Activated CD4-positive, alpha-beta T cell treated with anti-CD3 and anti-CD28 coated beads, Interleukin-2, amount 10 ng/mL, durations not matched to agents 7 days and 5 days (primary cell): Measurements from ENCODE around the gene RAB11FIP3. TPM values are rescaled to one million over a fixed set of nuclear protein-coding genes. Genes with fewer than 3 reads are reported as not detected.
A peak's percentile ranks its signal among the peaks of the same experiment; 100 is the strongest.

Source experiments
- CTCF ChIA-PET: fragments of 350-600 bp; sonication (Branson Sonifier 250); formaldehyde crosslinking; loops from one replicate; lab custom pipeline; 2021; ENCODE audit warnings: antibody characterized with exemption; lab: Charles Lee
- POLR2A ChIA-PET: fragments of 350-600 bp; sonication (Branson Sonifier 250); formaldehyde crosslinking; loops from one replicate; lab custom pipeline; 2021; ENCODE audit warnings: antibody characterized with exemption; lab: Charles Lee
- DNase-seq: peaks from one replicate; pipeline ENCODE4 v3.0.0-alpha.2; 2020
- H3K27ac Mint-ChIP-seq: one replicate; pipeline ENCODE4 v1.8.0; 2021; ENCODE audit warnings: mild to moderate bottlenecking, moderate library complexity, mixed read lengths
- H3K27me3 Mint-ChIP-seq: one replicate; pipeline ENCODE4 v1.8.0; 2021; ENCODE audit warnings: mixed read lengths
- H3K36me3 Mint-ChIP-seq: one replicate; pipeline ENCODE4 v1.8.0; 2021; ENCODE audit warnings: low read depth, mixed read lengths
- H3K4me1 Mint-ChIP-seq: one replicate; pipeline ENCODE4 v1.8.0; 2021; ENCODE audit warnings: mixed read lengths
- H3K4me3 Mint-ChIP-seq: one replicate; pipeline ENCODE4 v1.8.0; 2021; ENCODE audit warnings: mild to moderate bottlenecking, moderate library complexity, mixed read lengths
- H3K9me3 Mint-ChIP-seq: one replicate; pipeline ENCODE4 v1.8.0; 2021; ENCODE audit warnings: mixed read lengths
- total RNA-seq, 2 experiments: library from RNA; stranded (reverse); gene quantifications; one replicate each; pipeline ENCODE4 v1.2.3, GENCODE V29; 2021

The RAB11FIP3 gene
- total RNA-seq, 2 experiments from 2014 or later = 22.7 to 26.0 TPM

DNA sequence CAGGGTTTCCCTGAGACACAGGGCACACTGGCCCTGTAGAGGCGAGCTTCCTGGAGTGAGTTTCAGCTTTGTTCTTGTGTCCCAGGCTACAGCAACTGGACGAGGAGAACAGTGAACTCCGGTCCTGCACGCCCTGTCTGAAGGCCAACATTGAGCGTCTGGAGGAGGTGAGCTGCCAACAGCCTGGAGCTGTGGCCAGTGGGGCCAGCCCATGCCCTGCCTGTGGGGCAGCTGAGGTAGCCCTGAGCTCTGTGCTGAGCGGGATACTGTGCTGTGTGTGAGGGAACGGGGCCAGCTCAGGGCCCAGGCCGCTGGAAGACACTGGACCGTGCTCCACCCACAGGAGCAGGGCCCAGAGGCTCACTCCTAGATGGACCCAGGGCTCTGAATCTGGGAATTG is 93.4 kb downstream of the RAB11FIP3 start:
- Mint-ChIP-seq H3K36me3 (peaks cover 3% of the 10 kb centered on the region), H3K27ac (no peak overlapping the region), H3K27me3 (no peaks in the 10 kb centered on the region), H3K4me1 (no peaks in the 10 kb centered on the region), H3K4me3 (no peak overlapping the region), H3K9me3 (no peaks in the 10 kb centered on the region)
- no peak for DNase-seq
- POLR2A ChIA-PET = no interaction called here
- CTCF ChIA-PET = no interaction called here

DNA sequence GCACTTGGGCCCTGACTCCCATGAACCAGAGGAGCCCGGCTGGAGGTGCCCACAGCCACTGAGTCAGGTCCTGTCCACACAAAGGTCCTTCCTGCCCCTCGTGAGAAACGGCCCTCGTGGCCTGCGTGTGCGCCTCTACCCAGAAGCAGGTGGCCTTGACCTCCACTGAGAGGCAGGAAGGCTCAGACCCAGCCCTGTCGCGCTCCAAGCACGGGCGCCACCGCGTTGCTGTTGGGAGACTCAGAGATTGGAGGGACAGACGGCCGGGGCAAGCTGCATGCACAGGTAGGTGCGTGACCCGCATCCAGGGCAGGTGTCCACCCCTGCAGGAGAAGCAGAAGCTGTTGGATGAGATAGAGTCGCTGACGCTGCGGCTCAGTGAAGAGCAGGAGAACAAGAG is 94.0 kb downstream of the RAB11FIP3 start:
- no peaks in the 10 kb centered on the region for H3K9me3 Mint-ChIP-seq
- H3K27ac Mint-ChIP-seq = no peak overlapping the region
- peaks cover 4% of the 10 kb centered on the region for H3K4me1 Mint-ChIP-seq
- no peak for DNase-seq
- peaks cover 3% of the 10 kb centered on the region for H3K36me3 Mint-ChIP-seq
- no peak overlapping the region for H3K4me3 Mint-ChIP-seq
- ChIA-PET POLR2A (no interaction called here), CTCF (no interaction called here)
- H3K27me3 Mint-ChIP-seq = no peaks in the 10 kb centered on the region

GRCh38 chr16:519841-520687 is 94.6 kb downstream of the RAB11FIP3 start:
- no peak overlapping the region for H3K27ac Mint-ChIP-seq
- no peaks in the 10 kb centered on the region for H3K27me3 Mint-ChIP-seq
- H3K36me3 Mint-ChIP-seq = peaks cover 3% of the 10 kb centered on the region
- no peak overlapping the region for H3K4me3 Mint-ChIP-seq
- peaks cover 7% of the 10 kb centered on the region for H3K4me1 Mint-ChIP-seq
- H3K9me3 Mint-ChIP-seq = no peaks in the 10 kb centered on the region
- POLR2A ChIA-PET = no interaction called here
- CTCF ChIA-PET = interaction anchor here (0.9 kb wide), 1 partner anchor 18 kb away, joined by 3 read pairs; no protein-coding TSS in a partner anchor
- no peak for DNase-seq

DNA sequence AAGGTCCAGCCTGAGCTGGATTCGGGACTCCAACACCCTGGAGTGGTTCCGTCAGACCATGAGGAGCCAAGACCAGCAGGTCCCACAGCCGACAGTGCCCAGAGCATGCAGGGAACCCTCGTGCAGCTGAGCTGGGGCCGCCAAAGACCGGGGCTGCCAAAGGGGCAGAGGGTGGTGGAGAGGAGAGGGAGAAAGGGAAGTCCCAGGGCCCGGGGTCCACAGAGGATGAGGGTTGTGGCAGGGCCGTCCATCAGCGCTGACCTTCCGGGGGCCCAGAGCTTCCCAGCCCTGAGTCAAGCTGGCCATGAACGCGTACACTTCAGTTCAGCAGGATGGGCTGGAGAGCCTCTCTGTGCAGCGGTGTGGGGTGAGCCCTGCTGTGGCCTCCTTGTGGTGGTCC is 95.4 kb downstream of the RAB11FIP3 start:
- Mint-ChIP-seq H3K9me3 (no peaks in the 10 kb centered on the region), H3K4me1 (peaks cover 14% of the 10 kb centered on the region), H3K4me3 (no peak overlapping the region), H3K27ac (no peak overlapping the region), H3K27me3 (no peaks in the 10 kb centered on the region), H3K36me3 (peaks cover 5% of the 10 kb centered on the region)
- ChIA-PET POLR2A (no interaction called here), CTCF (interaction anchor here (0.9 kb wide), 1 partner anchor 19 kb away, joined by 3 read pairs; no protein-coding TSS in a partner anchor)
- no peak for DNase-seq

GRCh38 chr16:521381-522210 is 96.1 kb downstream of the RAB11FIP3 start:
- Mint-ChIP-seq H3K27me3 (no peaks in the 10 kb centered on the region), H3K27ac (no peak overlapping the region), H3K9me3 (no peaks in the 10 kb centered on the region), H3K4me3 (no peak overlapping the region), H3K4me1 (peaks cover 21% of the 10 kb centered on the region), H3K36me3 (peaks cover 2% of the 10 kb centered on the region)
- DNase-seq = no peak
- CTCF ChIA-PET = interaction anchor here (0.6 kb wide), 1 partner anchor 70 kb away, joined by 3 read pairs; no protein-coding TSS in a partner anchor
- POLR2A ChIA-PET = no interaction called here

DNA sequence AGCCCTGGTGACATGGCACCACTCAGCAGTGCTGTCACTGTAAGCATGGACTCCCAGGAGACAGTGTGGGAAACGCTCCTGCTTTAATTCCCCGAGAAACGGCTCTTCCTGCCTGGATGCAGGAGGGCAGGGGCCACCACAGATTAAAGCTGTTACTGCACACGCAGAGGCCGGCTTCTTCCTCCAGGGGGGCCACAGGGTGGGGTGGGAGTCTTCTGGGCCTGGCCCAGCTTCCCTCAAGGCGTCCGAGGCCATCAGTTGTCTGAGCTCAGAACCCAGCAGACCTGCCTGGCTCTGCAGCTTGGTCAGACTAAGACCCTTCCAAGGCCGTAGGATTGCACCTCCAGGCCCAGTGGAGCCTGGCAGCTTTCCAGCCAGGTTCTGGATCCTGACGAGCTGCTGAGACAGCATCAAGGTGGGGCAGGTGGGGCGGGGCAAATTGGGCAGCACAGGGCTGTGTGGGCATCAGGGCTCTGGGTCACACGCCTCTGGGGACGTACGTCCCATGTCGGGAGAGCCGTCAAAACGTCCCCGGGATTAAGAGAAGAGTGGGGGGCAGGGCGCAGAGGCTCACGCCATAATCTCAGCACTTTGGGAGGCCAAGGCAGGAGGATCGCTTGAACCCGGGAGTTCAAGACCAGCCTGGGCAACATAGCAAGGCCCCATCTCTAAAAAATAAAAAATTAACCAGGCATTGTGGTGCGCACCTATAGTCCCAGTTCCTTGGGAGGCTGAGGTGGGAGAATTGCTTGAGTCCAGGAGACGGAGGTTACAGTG is 97.1 kb downstream of the RAB11FIP3 start:
- H3K27me3 Mint-ChIP-seq = no peaks in the 10 kb centered on the region
- H3K9me3 Mint-ChIP-seq = no peaks in the 10 kb centered on the region
- H3K4me1 Mint-ChIP-seq = peaks cover 23% of the 10 kb centered on the region
- ChIA-PET CTCF (interaction anchor here (0.6 kb wide), 1 partner anchor 69 kb away, joined by 3 read pairs; no protein-coding TSS in a partner anchor), POLR2A (no interaction called here)
- peaks cover 2% of the 10 kb centered on the region for H3K36me3 Mint-ChIP-seq
- peak overlapping the region; percentile 36 for H3K27ac Mint-ChIP-seq
- DNase-seq = no peak
- H3K4me3 Mint-ChIP-seq = no peak overlapping the region

- no peak for DNase-seq
- Mint-ChIP-seq H3K27ac (peak overlapping the region; percentile 36), H3K4me3 (no peak overlapping the region), H3K36me3 (peaks cover 2% of the 10 kb centered on the region), H3K4me1 (peaks cover 23% of the 10 kb centered on the region), H3K27me3 (no peaks in the 10 kb centered on the region), H3K9me3 (no peaks in the 10 kb centered on the region)
- ChIA-PET CTCF (no interaction called here), POLR2A (no interaction called here)
Measured at GRCh38 chr16:523097-523741, 97.8 kb downstream of the RAB11FIP3 start.

GRCh38 chr16:524274-525040 is 99.0 kb downstream of the RAB11FIP3 start:
- ChIA-PET POLR2A (no interaction called here), CTCF (no interaction called here)
- no peaks in the 10 kb centered on the region for H3K9me3 Mint-ChIP-seq
- DNase-seq = no peak
- H3K36me3 Mint-ChIP-seq = peaks cover 7% of the 10 kb centered on the region
- H3K27ac Mint-ChIP-seq = peak overlapping the region; percentile 57
- H3K4me1 Mint-ChIP-seq = peaks cover 32% of the 10 kb centered on the region
- H3K4me3 Mint-ChIP-seq = no peak overlapping the region
- no peaks in the 10 kb centered on the region for H3K27me3 Mint-ChIP-seq

- ChIA-PET CTCF (interaction anchor here (1.5 kb wide), 1 partner anchor 11 kb away, joined by 3 read pairs; no protein-coding TSS in a partner anchor), POLR2A (no interaction called here)
- peaks cover 38% of the 10 kb centered on the region for H3K4me1 Mint-ChIP-seq
- H3K4me3 Mint-ChIP-seq = peak overlapping the region; percentile 87
- no peaks in the 10 kb centered on the region for H3K9me3 Mint-ChIP-seq
- no peak for DNase-seq
- peak overlapping the region; percentile 92 for H3K27ac Mint-ChIP-seq
- peaks cover 7% of the 10 kb centered on the region for H3K36me3 Mint-ChIP-seq
- H3K27me3 Mint-ChIP-seq = no peaks in the 10 kb centered on the region
Measured at GRCh38 chr16:525123-525519, 99.7 kb downstream of the RAB11FIP3 start.

- peak; percentile 68 for DNase-seq
- Mint-ChIP-seq H3K27me3 (no peaks in the 10 kb centered on the region), H3K4me1 (peaks cover 40% of the 10 kb centered on the region), H3K9me3 (no peaks in the 10 kb centered on the region), H3K36me3 (peaks cover 7% of the 10 kb centered on the region), H3K27ac (peak overlapping the region; percentile 92), H3K4me3 (peak overlapping the region; percentile 87)
- ChIA-PET POLR2A (no interaction called here), CTCF (interaction anchor here (0.5 to 1.5 kb wide), 2 partner anchors 10 to 302 kb away, joined by 3 read pairs; no protein-coding TSS in a partner anchor)
Measured at GRCh38 chr16:525520-526180, 100.2 kb downstream of the RAB11FIP3 start.
